Liver (tissue), 9 donors: ENCODE measurements around the gene TFB2M. TPM values are rescaled to one million over a fixed set of nuclear protein-coding genes. Genes with fewer than 3 reads are reported as not detected.
"Not testable (repeated sequence)": the region's sequence is repeated elsewhere in the genome, so short reads cannot be mapped to it uniquely, and the experiment has no call there.

Experiments used
- DNase-seq: peaks from one replicate; pipeline ENCODE4 v3.0.0-alpha.2; 2017; ENCODE audit warnings: low spot score
- H3K27ac ChIP-seq, 2 donors: one replicate each; pipeline ENCODE4 v1.7.0; 2013; ENCODE audit warnings: inconsistent platforms in 2 of 2, low read length in 2 of 2, control low read depth in 1 of 2, low read depth in 1 of 2, mild to moderate bottlenecking in 1 of 2
- H3K27me3 ChIP-seq, 4 donors: one replicate each; pipeline versions ENCODE4 v1.6.1 to v1.7.0; 2013; ENCODE audit warnings: low read length in 3 of 4, inconsistent platforms in 1 of 4, mild to moderate bottlenecking in 1 of 4, moderate library complexity in 1 of 4; ENCODE audit not compliant: control insufficient read depth in 4 of 4, insufficient read depth in 4 of 4
- H3K36me3 ChIP-seq, 4 donors: one replicate each; pipeline versions ENCODE4 v1.6.1 to v1.7.0; 2013; ENCODE audit warnings: low read length in 3 of 4, mild to moderate bottlenecking in 3 of 4, low read depth in 1 of 4, moderate library complexity in 1 of 4; ENCODE audit not compliant: control insufficient read depth in 4 of 4, insufficient read depth in 3 of 4
- H3K4me1 ChIP-seq, 4 donors: one replicate each; pipeline versions ENCODE4 v1.6.1 to v1.7.0; 2013; ENCODE audit warnings: low read length in 3 of 4, mild to moderate bottlenecking in 3 of 4, moderate library complexity in 1 of 4; ENCODE audit not compliant: control insufficient read depth in 4 of 4, insufficient read depth in 4 of 4
- H3K4me3 ChIP-seq, 3 donors: one replicate each; pipeline versions ENCODE4 v1.6.1 to v1.7.0; 2013; ENCODE audit warnings: low read length in 3 of 3, control low read depth in 1 of 3, low read depth in 1 of 3, mild to moderate bottlenecking in 1 of 3
- H3K9ac ChIP-seq, 2 donors: one replicate each; pipeline ENCODE4 v1.7.0; 2013; ENCODE audit warnings: low read length in 2 of 2, mild to moderate bottlenecking in 2 of 2, moderate library complexity in 2 of 2, control low read depth in 1 of 2, low read depth in 1 of 2
- H3K9me3 ChIP-seq, 4 donors: one replicate each; pipeline versions ENCODE4 v1.6.1 to v1.7.0; 2013; ENCODE audit warnings: low read length in 3 of 4; ENCODE audit not compliant: control insufficient read depth in 4 of 4
- CTCF ChIP-seq: fragments of 150-350 bp; IDR thresholded peaks from 2 replicates; pipeline ENCODE4 v1.5.1; 2017; ENCODE audit warnings: improper control_type of control experiment, low read depth, low read length; ENCODE audit not compliant: missing input control
- FOXA1 ChIP-seq: IDR thresholded peaks from 2 replicates; pipeline ENCODE4 v1.6.1; 2016; ENCODE audit warnings: antibody characterized with exemption
- HNF4G ChIP-seq: IDR thresholded peaks from 2 replicates; pipeline ENCODE4 v1.6.1; 2016; ENCODE audit warnings: antibody characterized with exemption
- JUND ChIP-seq, 2 donors: IDR thresholded peaks; 2 replicates each; pipeline ENCODE4 v1.6.1; 2016; ENCODE audit warnings: antibody characterized with exemption in 2 of 2
- MAX ChIP-seq: IDR thresholded peaks from 2 replicates; pipeline ENCODE4 v1.6.1; 2016; ENCODE audit warnings: antibody characterized with exemption
- NR2F2 ChIP-seq: IDR thresholded peaks from 2 replicates; pipeline ENCODE4 v1.6.1; 2016; ENCODE audit warnings: antibody characterized with exemption
- RAD21 ChIP-seq, 2 donors: IDR thresholded peaks; 2 replicates each; pipeline ENCODE4 v1.6.1; 2016; ENCODE audit warnings: antibody characterized with exemption in 2 of 2, mild to moderate bottlenecking in 2 of 2
- REST ChIP-seq: IDR thresholded peaks from 2 replicates; pipeline ENCODE4 v1.6.1; 2016; ENCODE audit warnings: antibody characterized with exemption, mild to moderate bottlenecking
- SP1 ChIP-seq: IDR thresholded peaks from 2 replicates; pipeline ENCODE4 v1.6.1; 2018; ENCODE audit warnings: antibody characterized with exemption, mild to moderate bottlenecking
- ZBTB33 ChIP-seq: IDR thresholded peaks from 2 replicates; pipeline ENCODE4 v1.6.1; 2016; ENCODE audit warnings: antibody characterized with exemption
- WGBS: extraction: QIAGEN DNeasy Blood & Tissue Kit; methylation state at CpG from one replicate; pipeline ENCODE4 v1.1.7; 2013; 5-methylcytosine and 5-hydroxymethylcytosine counted together
- polyA plus RNA-seq, 2 donors: library from polyadenylated mRNA; stranded (reverse) in 1 of 2; unstranded in 1 of 2; fragments of 200-250 nt in 1 of 2; fragments of >200 nt in 1 of 2; fragmentation: Nextera tagmentation in 1 of 2; extraction: Ambion mirVana in 1 of 2; gene quantifications; one replicate each; pipeline versions ENCODE4 v1.2.1 to v1.2.3, GENCODE V29; 2013 to 2015
- total RNA-seq, 2 donors: library from RNA; depleted of rRNA; stranded (reverse); fragments of >200 nt; gene quantifications; one replicate each; pipeline ENCODE4 v1.2.3, GENCODE V29; 2014
- donor health status: healthy.
- donor health status: healthy.
- donor health status: healthy.
- donor health status: healthy.
- donor health status: healthy.

TFB2M gene
- total and polyA plus RNA-seq, 4 donors = 15.0 to 26.4 (median 23.5) TPM

GRCh38 chr1:246571953-246572352 lies 5.9 kb upstream of the TFB2M start:
- no peaks in the 10 kb centered on the region for H3K9me3 ChIP-seq
- H3K9ac ChIP-seq = no peak overlapping the region
- no peak overlapping the region for H3K4me3 ChIP-seq
- no peaks in the 10 kb centered on the region for H3K27me3 ChIP-seq
- H3K27ac ChIP-seq = peak overlapping the region in 1 of 2 donors; percentile 41
- peaks cover 3 to 9% (median 5%) of the 10 kb centered on the region in 4 donors for H3K4me1 ChIP-seq
- no peak for TF ChIP-seq NR2F2
- no peak for TF ChIP-seq JUND (IDR thresholded peaks at IDR 0.05)
- no peak for TF ChIP-seq HNF4G
- TF ChIP-seq RAD21 (IDR thresholded peaks at IDR 0.05) = no peak
- TF ChIP-seq REST = no peak
- no peak for TF ChIP-seq FOXA1
- TF ChIP-seq SP1 = no peak
- TF ChIP-seq ZBTB33 = no peak
- no peak for TF ChIP-seq CTCF
- WGBS = 97% methylated on average over 1 of the region's 1 CpG
- peaks cover 0 to 2% (median 0%) of the 10 kb centered on the region in 4 donors for H3K36me3 ChIP-seq
- DNase-seq = no peak

- H3K27me3 ChIP-seq, H3K4me3 ChIP-seq, H3K9ac ChIP-seq, H3K4me1 ChIP-seq, DNase-seq, H3K36me3 ChIP-seq, H3K9me3 ChIP-seq: not testable (repeated sequence)
- TF ChIP-seq MAX = peak; percentile 10
- H3K27ac ChIP-seq = peak overlapping the region in 1 of 2 donors; percentile 41
- 75% methylated on average over 4 of the region's 4 CpGs for WGBS
Observed at GRCh38 chr1:246571309-246571708, 5.2 kb upstream of the TFB2M start.
